A549 (cell line): ENCODE data around the gene MOXD1.

Source experiments
- CHD2 ChIP-seq: fragments of 150-350 bp; IDR thresholded peaks from 2 replicates; pipeline ENCODE4 v1.6.1; 2014; ENCODE audit warnings: low read length; ENCODE audit not compliant: partially characterized antibody
- EHMT2 ChIP-seq: fragments of 200-600 bp; sonication (generic); IDR thresholded peaks from 2 replicates; pipeline ENCODE4 v1.6.1; 2016; ENCODE audit warnings: antibody characterized with exemption, low read depth, mild to moderate bottlenecking, moderate library complexity
- EP300 ChIP-seq, 2 experiments: fragments of >200 bp; sonication (Bioruptor Twin); formaldehyde crosslinking; IDR thresholded peaks; 2 replicates in 1 of 2; 3 replicates in 1 of 2; pipeline ENCODE4 v1.6.1; 2016 to 2017
- FOXS1 ChIP-seq: fragments of 250-450 bp; sonication (Bioruptor Pico); IDR thresholded peaks from 2 replicates; pipeline ENCODE4 v1.5.0; 2020; ENCODE audit warnings: mild to moderate bottlenecking, moderate library complexity
- NPAS2 ChIP-seq: fragments of 250-450 bp; sonication (Bioruptor Pico); IDR thresholded peaks from 2 replicates; pipeline ENCODE4 v1.8.0; 2022; ENCODE audit warnings: mild to moderate bottlenecking, moderate library complexity, borderline replicate concordance
- NR3C1 ChIP-seq: fragments of >200 bp; sonication (Bioruptor Twin); formaldehyde crosslinking; IDR thresholded peaks from 3 replicates; pipeline ENCODE4 v1.6.1; 2017
- POLR2A ChIP-seq: IDR thresholded peaks from 2 replicates; pipeline ENCODE4 v1.6.1; 2012; ENCODE audit warnings: mild to moderate bottlenecking, low read length
- RAD21 ChIP-seq, 2 experiments: fragments of >200 bp in 1 of 2; sonication (Bioruptor Twin) in 1 of 2; formaldehyde crosslinking in 1 of 2; IDR thresholded peaks in 1 of 2; conservative IDR thresholded peaks in 1 of 2; 2 replicates in 1 of 2; 3 replicates in 1 of 2; pipeline ENCODE4 v1.6.1; 2012 to 2018; ENCODE audit warnings: inconsistent platforms in 1 of 2
- RNF2 ChIP-seq: fragments of 200-600 bp; sonication (generic); IDR thresholded peaks from 2 replicates; pipeline ENCODE4 v1.6.1; 2016; ENCODE audit warnings: low read depth, mild to moderate bottlenecking, antibody characterized with exemption, moderate library complexity, borderline replicate concordance
- ZC3H11A ChIP-seq: fragments of 450-650 bp; IDR thresholded peaks from 2 replicates; pipeline ENCODE4 v1.6.1; 2014; ENCODE audit warnings: antibody characterized with exemption, mild to moderate bottlenecking
- ZSCAN20 ChIP-seq: fragments of 250-450 bp; sonication (Bioruptor Pico); IDR thresholded peaks from 2 replicates; pipeline ENCODE4 v1.8.0; 2022; ENCODE audit warnings: mild to moderate bottlenecking, moderate library complexity
- TF ChIP-seq, protein P1 (sequence below): fragments of >200 bp; sonication (Bioruptor Twin); formaldehyde crosslinking; IDR thresholded peaks from 3 replicates; pipeline ENCODE4 v1.5.1; 2016
- TF ChIP-seq, protein P2 (sequence below): fragments of 250-450 bp; sonication (Bioruptor Pico); IDR thresholded peaks from 2 replicates; pipeline ENCODE4 v1.5.0; 2021; ENCODE audit warnings: mild to moderate bottlenecking, moderate library complexity, borderline replicate concordance
- TF ChIP-seq, protein P3 (sequence below): fragments of 450-650 bp; IDR thresholded peaks from 2 replicates; pipeline ENCODE4 v1.6.1; 2014; ENCODE audit warnings: antibody characterized with exemption

DNA sequence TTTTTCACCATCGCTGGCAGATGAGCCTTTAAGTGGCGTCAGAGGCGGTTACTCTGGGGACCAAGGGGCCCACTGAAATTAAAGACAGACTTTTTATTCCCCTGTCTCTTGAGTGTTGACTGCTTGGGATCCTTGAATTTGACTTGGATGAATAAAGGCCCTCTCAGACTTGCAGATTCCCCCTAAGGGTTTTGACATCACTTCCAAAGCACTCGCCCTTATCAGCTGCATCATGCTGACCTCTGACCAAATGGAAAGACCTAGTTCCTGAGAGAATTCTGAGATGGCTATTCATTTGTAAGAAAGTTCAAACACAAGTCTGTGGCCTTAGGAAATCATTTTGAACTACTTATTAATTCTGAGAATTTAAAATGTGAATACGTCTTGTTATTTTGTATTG lies 13.5 kb upstream of the MOXD1 start:
- TF ChIP-seq POLR2A (no peak), FOXS1 (no peak), ZC3H11A (no peak), EHMT2 (no peak), ZSCAN20 (CRISPR knock-in tag) (no peak), NPAS2 (CRISPR knock-in tag) (no peak), NR3C1 (no peak), EP300 (IDR thresholded peaks at IDR 0.05) (no peak), CHD2 (no peak), RAD21 (conservative IDR thresholded peaks at IDR 0.05 in 1 of 2, IDR thresholded peaks at IDR 0.05 in 1 of 2) (no peak), RNF2 (no peak)
- TF ChIP-seq, protein P1, sequence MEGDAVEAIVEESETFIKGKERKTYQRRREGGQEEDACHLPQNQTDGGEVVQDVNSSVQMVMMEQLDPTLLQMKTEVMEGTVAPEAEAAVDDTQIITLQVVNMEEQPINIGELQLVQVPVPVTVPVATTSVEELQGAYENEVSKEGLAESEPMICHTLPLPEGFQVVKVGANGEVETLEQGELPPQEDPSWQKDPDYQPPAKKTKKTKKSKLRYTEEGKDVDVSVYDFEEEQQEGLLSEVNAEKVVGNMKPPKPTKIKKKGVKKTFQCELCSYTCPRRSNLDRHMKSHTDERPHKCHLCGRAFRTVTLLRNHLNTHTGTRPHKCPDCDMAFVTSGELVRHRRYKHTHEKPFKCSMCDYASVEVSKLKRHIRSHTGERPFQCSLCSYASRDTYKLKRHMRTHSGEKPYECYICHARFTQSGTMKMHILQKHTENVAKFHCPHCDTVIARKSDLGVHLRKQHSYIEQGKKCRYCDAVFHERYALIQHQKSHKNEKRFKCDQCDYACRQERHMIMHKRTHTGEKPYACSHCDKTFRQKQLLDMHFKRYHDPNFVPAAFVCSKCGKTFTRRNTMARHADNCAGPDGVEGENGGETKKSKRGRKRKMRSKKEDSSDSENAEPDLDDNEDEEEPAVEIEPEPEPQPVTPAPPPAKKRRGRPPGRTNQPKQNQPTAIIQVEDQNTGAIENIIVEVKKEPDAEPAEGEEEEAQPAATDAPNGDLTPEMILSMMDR, result no peak
- TF ChIP-seq, protein P2, sequence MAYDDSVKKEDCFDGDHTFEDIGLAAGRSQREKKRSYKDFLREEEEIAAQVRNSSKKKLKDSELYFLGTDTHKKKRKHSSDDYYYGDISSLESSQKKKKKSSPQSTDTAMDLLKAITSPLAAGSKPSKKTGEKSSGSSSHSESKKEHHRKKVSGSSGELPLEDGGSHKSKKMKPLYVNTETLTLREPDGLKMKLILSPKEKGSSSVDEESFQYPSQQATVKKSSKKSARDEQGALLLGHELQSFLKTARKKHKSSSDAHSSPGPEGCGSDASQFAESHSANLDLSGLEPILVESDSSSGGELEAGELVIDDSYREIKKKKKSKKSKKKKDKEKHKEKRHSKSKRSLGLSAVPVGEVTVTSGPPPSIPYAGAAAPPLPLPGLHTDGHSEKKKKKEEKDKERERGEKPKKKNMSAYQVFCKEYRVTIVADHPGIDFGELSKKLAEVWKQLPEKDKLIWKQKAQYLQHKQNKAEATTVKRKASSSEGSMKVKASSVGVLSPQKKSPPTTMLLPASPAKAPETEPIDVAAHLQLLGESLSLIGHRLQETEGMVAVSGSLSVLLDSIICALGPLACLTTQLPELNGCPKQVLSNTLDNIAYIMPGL (CRISPR knock-in tag), result no peak
- TF ChIP-seq, protein P3, sequence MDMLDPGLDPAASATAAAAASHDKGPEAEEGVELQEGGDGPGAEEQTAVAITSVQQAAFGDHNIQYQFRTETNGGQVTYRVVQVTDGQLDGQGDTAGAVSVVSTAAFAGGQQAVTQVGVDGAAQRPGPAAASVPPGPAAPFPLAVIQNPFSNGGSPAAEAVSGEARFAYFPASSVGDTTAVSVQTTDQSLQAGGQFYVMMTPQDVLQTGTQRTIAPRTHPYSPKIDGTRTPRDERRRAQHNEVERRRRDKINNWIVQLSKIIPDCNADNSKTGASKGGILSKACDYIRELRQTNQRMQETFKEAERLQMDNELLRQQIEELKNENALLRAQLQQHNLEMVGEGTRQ, result no peak
